Left lung (tissue), 10 donors: Measurements from ENCODE around the gene UXT. TPM values are rescaled to one million over a fixed set of nuclear protein-coding genes. Genes with fewer than 3 reads are reported as not detected.
"Not testable (repeated sequence)": the region's sequence is repeated elsewhere in the genome, so short reads cannot be mapped to it uniquely, and the experiment has no call there.

Experiments used
- ATAC-seq: fragments of 200-7000 bp; cut with Tn5 transposase; one replicate; pipeline ENCODE4 v1.9.1; 2020; ENCODE audit warnings: moderate library complexity
- DNase-seq, 4 donors: peaks; one replicate each; pipeline ENCODE4 v3.0.0-alpha.2; 2013 to 2020
- H3K27ac ChIP-seq, 2 donors: fragments of 200-600 bp; sonication (generic) in 1 of 2; one replicate each; pipeline versions ENCODE4 v1.5.0 to v1.8.0; 2020 to 2021
- H3K27me3 ChIP-seq, 2 donors: fragments of 200-600 bp; sonication (generic) in 1 of 2; one replicate each; pipeline versions ENCODE4 v1.5.0 to v1.8.0; 2020 to 2021
- H3K36me3 ChIP-seq, 2 donors: fragments of 200-600 bp; sonication (generic) in 1 of 2; one replicate each; pipeline versions ENCODE4 v1.5.0 to v1.8.0; 2020 to 2021
- H3K4me1 ChIP-seq, 2 donors: fragments of 200-600 bp; one replicate each; pipeline ENCODE4 v1.8.0; 2021
- H3K4me3 ChIP-seq, 2 donors: fragments of 200-600 bp; sonication (generic) in 1 of 2; one replicate each; pipeline versions ENCODE4 v1.5.0 to v1.8.0; 2020 to 2021; ENCODE audit warnings: mild to moderate bottlenecking in 1 of 2
- H3K9me3 ChIP-seq, 2 donors: fragments of 200-600 bp; sonication (generic) in 1 of 2; one replicate each; pipeline versions ENCODE4 v1.5.0 to v1.8.0; 2020 to 2021
- CTCF ChIP-seq, 2 donors: fragments of 200-600 bp; sonication (generic) in 1 of 2; IDR thresholded peaks; one replicate each; pipeline versions ENCODE4 v1.5.0 to v1.8.0; 2021; ENCODE audit warnings: antibody characterized with exemption in 2 of 2
- intact Hi-C, 2 donors: fragments of 100-400 bp; cut with DNase I; formaldehyde crosslinking; loops; one replicate each; pipeline versions ENCODE4 v1.11.2 to v1.14.2; 2022
- polyA plus RNA-seq, 6 donors: library from polyadenylated mRNA; unstranded; fragments of 120-200 nt; gene quantifications; one replicate each; pipeline ENCODE4 v1.2.1, GENCODE V29; 2013; ENCODE audit not compliant: insufficient read length in 6 of 6
- total RNA-seq, 2 donors: library from RNA; stranded (reverse); fragmentation: NEBNext Ultra II Directional; extraction: Animal tissue kit (Norgen Biotek cat#: 25700); gene quantifications; one replicate each; pipeline ENCODE4 v1.2.1, GENCODE V29; 2021
- donor health status: DM: no; HTN: yes; CAD: no.
- donor health status: DM: no; HTN: no; CAD: no.

UXT gene
- total and polyA plus RNA-seq, 8 donors, result 77.9 to 130 (median 118) TPM

- TF ChIP-seq CTCF (IDR thresholded peaks at IDR 0.05), result no peak
- no peak overlapping the region for H3K27ac ChIP-seq
- no peaks in the 10 kb centered on the region for H3K27me3 ChIP-seq
- intact Hi-C loops, result no loop called here
- H3K4me1 ChIP-seq, result no peaks in the 10 kb centered on the region
- H3K4me3 ChIP-seq, result no peak overlapping the region
- no peak for ATAC-seq
- no peaks in the 10 kb centered on the region for H3K9me3 ChIP-seq
- H3K36me3 ChIP-seq, result no peaks in the 10 kb centered on the region
- no peak for DNase-seq
These were observed 24.3 kb upstream of the UXT start for GRCh38 chrX:47683184-47683828.

- ATAC-seq, DNase-seq, H3K4me3 ChIP-seq, H3K4me1 ChIP-seq, H3K9me3 ChIP-seq, intact Hi-C loops, H3K27ac ChIP-seq, H3K27me3 ChIP-seq, H3K36me3 ChIP-seq: not testable (repeated sequence)
These were observed 17.2 kb upstream of the UXT start for GRCh38 chrX:47675959-47676859.

- no peak overlapping the region for H3K4me3 ChIP-seq
- intact Hi-C loops, result no loop called here
- no peaks in the 10 kb centered on the region for H3K27me3 ChIP-seq
- H3K9me3 ChIP-seq, result no peaks in the 10 kb centered on the region
- no peak overlapping the region for H3K27ac ChIP-seq
- no peak for ATAC-seq
- no peak for TF ChIP-seq CTCF (IDR thresholded peaks at IDR 0.05)
- H3K4me1 ChIP-seq, result no peaks in the 10 kb centered on the region
- no peaks in the 10 kb centered on the region for H3K36me3 ChIP-seq
- no peak for DNase-seq
These were observed 15.8 kb upstream of the UXT start for GRCh38 chrX:47674776-47675175.

GRCh38 chrX:47665797-47666196, 6.8 kb upstream of the UXT start:
- DNase-seq, H3K4me1 ChIP-seq, H3K9me3 ChIP-seq, ATAC-seq, H3K27ac ChIP-seq, H3K4me3 ChIP-seq, H3K36me3 ChIP-seq, intact Hi-C loops, H3K27me3 ChIP-seq: not testable (repeated sequence)

GRCh38 chrX:47664737-47665136, 5.8 kb upstream of the UXT start:
- ATAC-seq (no peak), DNase-seq (no peak)
- Histone ChIP-seq H3K27me3 (no peaks in the 10 kb centered on the region), H3K9me3 (no peaks in the 10 kb centered on the region), H3K4me3 (no peak overlapping the region), H3K36me3 (no peaks in the 10 kb centered on the region), H3K4me1 (no peaks in the 10 kb centered on the region), H3K27ac (no peak overlapping the region)
- TF ChIP-seq CTCF (IDR thresholded peaks at IDR 0.05), result no peak
- intact Hi-C loops, result no loop called here

GRCh38 chrX:47662144-47662657, 3.2 kb upstream of the UXT start:
- no peak for DNase-seq
- no peaks in the 10 kb centered on the region for H3K9me3 ChIP-seq
- peaks cover 0 to 5% of the 10 kb centered on the region in 2 donors for H3K36me3 ChIP-seq
- H3K4me1 ChIP-seq, result peaks cover 0 to 5% of the 10 kb centered on the region in 2 donors
- intact Hi-C loops, result no loop called here
- no peak for TF ChIP-seq CTCF (IDR thresholded peaks at IDR 0.05)
- H3K4me3 ChIP-seq, result no peak overlapping the region
- ATAC-seq, result no peak
- H3K27me3 ChIP-seq, result no peaks in the 10 kb centered on the region
- peak overlapping the region in 1 of 2 donors; percentile 23 for H3K27ac ChIP-seq
